Fibroblast of villous mesenchyme (primary cell): ENCODE measurements around the gene EMSY. TPM values are rescaled to one million over a fixed set of nuclear protein-coding genes. Genes with fewer than 3 reads are reported as not detected.

Source experiments
- DNase-seq: peaks from one replicate; pipeline ENCODE4 v3.0.0-alpha.2; 2010; ENCODE audit warnings: low read depth
- H3K4me3 ChIP-seq: 2 replicates; pipeline ENCODE4 v1.5.1; 2011; ENCODE audit warnings: low read depth, mild to moderate bottlenecking, low read length
- CTCF ChIP-seq: IDR thresholded peaks from 2 replicates; pipeline ENCODE4 v1.5.1; 2012; ENCODE audit warnings: low read depth, mild to moderate bottlenecking, low read length; ENCODE audit not compliant: insufficient read depth
- total RNA-seq: library from RNA; depleted of rRNA; stranded (reverse); fragments of >200 nt; gene quantifications from 2 replicates; pipeline ENCODE4 v1.2.3, GENCODE V29; 2012

EMSY gene
- total RNA-seq, 1 donor: 22.0 TPM

GRCh38 chr11:76597533-76598425 is 153.0 kb downstream of the EMSY start:
- no peak for DNase-seq
- H3K4me3 ChIP-seq: no peak overlapping the region
- no peak for TF ChIP-seq CTCF

GRCh38 chr11:76598426-76598839 is 153.6 kb downstream of the EMSY start:
- DNase-seq: peak; percentile 73
- no peak overlapping the region for H3K4me3 ChIP-seq

GRCh38 chr11:76599041-76600013 is 154.5 kb downstream of the EMSY start:
- H3K4me3 ChIP-seq: no peak overlapping the region
- TF ChIP-seq CTCF: no peak
- DNase-seq: peak; percentile 63

More at GRCh38 chr11:76598426-76598839, 153.6 kb downstream of the EMSY start:
- TF ChIP-seq CTCF: peak; percentile 70

- no peak overlapping the region for H3K4me3 ChIP-seq
- no peak for TF ChIP-seq CTCF
- no peak for DNase-seq
Observed at GRCh38 chr11:76600124-76600655, 155.4 kb downstream of the EMSY start.

GRCh38 chr11:76601272-76601671 is 156.5 kb downstream of the EMSY start:
- DNase-seq: no peak

More at GRCh38 chr11:76601272-76601671, 156.5 kb downstream of the EMSY start:
- no peak for TF ChIP-seq CTCF
- no peak overlapping the region for H3K4me3 ChIP-seq
